ENCODE data around the gene DCBLD2.

GRCh38 chr3:98887684-98888083, 13.8 kb downstream of the DCBLD2 start:
- TF ChIP-seq POLR2A (IDR thresholded peaks at IDR 0.05; ENCODE audit: low read length) = no peak
- no peak for TF ChIP-seq GATA1 (IDR thresholded peaks at IDR 0.05; ENCODE audit: low read depth, low read length)

All from erythroblast (primary cell).